ENCODE data around the gene TEAD1.

DNA sequence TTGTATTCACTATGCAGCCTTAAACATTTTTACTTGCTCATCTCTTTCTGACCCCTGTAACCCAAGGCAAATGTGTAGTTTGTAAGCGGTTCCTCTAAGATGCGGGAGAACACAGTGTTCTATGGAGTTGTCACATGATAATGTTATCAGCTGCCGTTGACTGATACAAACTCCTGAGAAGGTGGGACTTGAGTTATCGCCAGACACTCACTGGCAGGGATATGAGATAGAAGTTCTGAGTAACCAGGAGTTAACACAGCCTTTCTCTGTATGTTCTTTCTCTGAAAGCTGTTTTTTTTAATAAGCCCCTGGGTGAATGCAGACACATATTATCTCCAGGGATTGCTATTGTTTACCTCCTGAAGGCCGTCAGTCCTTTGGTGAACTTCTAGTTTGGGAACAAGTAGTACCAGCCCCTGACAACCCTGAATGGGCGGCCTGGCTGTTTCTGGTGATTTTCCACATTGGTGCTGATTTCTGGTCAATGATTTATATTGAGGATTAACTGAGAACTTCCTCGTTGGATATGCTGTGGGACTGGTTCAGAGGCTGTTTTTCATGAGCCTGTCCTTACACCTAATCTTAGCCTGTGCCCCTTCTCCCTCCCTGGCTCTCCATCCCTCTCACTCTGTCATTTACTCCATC lies 179.6 kb downstream of the TEAD1 start:
- TF ChIP-seq, protein P1, sequence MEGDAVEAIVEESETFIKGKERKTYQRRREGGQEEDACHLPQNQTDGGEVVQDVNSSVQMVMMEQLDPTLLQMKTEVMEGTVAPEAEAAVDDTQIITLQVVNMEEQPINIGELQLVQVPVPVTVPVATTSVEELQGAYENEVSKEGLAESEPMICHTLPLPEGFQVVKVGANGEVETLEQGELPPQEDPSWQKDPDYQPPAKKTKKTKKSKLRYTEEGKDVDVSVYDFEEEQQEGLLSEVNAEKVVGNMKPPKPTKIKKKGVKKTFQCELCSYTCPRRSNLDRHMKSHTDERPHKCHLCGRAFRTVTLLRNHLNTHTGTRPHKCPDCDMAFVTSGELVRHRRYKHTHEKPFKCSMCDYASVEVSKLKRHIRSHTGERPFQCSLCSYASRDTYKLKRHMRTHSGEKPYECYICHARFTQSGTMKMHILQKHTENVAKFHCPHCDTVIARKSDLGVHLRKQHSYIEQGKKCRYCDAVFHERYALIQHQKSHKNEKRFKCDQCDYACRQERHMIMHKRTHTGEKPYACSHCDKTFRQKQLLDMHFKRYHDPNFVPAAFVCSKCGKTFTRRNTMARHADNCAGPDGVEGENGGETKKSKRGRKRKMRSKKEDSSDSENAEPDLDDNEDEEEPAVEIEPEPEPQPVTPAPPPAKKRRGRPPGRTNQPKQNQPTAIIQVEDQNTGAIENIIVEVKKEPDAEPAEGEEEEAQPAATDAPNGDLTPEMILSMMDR (conservative IDR thresholded peaks at IDR 0.05): no peak
- TF ChIP-seq ZFX (IDR thresholded peaks at IDR 0.05): no peak
